ENCODE results near the gene GALNTL6.
"Not testable (repeated sequence)": the region's sequence is repeated elsewhere in the genome, so short reads cannot be mapped to it uniquely, and the experiment has no call there.

Gene GALNTL6

GRCh38 chr4:172998527-172999469 is 1185.6 kb downstream of the GALNTL6 start:
- DNase-seq: no peak

DNA sequence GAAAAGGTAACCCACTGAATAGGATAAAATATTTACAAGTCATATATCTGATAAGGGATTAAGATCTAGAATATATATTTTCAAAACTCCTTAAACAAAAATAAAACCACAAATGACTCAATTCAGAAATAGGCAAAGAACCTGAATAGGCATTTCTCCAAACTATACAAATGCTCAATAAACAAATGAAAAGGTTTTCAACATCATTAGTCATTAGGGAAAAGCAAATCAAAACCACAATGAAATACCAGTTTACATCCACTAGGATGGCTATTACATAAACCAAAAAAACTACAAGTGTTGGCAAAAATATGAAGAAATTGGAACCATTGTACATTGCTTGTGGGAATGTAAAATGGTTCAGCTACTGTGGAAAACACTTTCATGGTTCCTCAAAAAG is 1188.4 kb downstream of the GALNTL6 start:
- no peak for DNase-seq

DNA sequence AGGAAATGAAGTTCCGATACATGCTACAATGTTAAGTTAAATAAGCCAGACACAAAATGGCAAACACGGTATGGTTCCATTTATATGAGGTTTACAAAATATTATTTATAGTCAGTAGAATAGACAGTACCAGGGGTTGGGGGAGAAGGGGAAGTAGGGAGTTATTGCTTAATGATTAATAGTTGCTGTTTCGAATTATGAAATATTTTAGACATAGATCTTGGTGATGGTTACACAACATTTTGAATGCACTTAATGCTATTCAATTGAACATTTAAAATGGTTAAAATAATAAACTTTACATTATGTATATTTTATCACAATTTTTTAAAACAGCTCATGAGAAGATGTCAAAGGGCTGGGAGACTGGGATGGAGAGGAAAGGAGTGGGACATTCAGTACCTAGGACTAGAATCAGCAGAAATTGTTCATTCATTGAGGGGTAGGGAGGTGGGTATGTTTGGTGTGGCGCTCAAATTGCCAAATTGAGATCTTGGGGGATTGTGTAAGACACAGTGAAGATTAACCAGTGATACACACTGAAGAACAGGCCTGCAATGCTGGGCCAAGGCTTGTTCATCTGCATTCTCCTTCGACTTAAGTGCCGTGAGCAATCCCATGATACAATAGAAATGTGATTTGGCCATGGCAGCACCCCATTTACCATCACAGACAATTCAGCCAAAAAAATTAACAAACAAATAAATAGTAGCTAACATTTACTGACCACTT is 1189.8 kb downstream of the GALNTL6 start:
- no peak for DNase-seq

- DNase-seq: no peak
Measured at GRCh38 chr4:173005912-173006633, 1192.9 kb downstream of the GALNTL6 start.

GRCh38 chr4:173008436-173008835 is 1195.2 kb downstream of the GALNTL6 start:
- no peak for DNase-seq

- DNase-seq: no peak
Measured at GRCh38 chr4:173009129-173009823, 1196.1 kb downstream of the GALNTL6 start.

DNA sequence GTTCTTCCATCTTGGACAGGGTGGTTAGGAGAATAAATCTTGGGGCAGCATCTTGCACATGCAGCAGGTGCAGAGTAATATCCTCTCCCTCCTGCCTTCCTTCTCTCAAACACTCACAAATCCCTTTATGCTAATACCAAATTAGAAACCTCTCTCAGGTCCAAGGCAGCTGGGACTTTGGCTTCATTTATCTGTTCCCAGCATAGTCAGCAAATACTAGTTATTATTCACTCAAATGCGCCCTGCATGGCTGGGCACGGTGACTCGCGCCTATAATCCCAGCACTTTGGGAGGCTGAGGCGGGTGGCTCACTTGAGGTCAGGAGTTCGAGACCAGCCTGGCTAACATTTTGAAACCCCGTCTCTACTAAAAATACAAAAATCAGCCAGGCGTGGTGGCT is 1199.4 kb downstream of the GALNTL6 start:
- no peak for DNase-seq

DNA sequence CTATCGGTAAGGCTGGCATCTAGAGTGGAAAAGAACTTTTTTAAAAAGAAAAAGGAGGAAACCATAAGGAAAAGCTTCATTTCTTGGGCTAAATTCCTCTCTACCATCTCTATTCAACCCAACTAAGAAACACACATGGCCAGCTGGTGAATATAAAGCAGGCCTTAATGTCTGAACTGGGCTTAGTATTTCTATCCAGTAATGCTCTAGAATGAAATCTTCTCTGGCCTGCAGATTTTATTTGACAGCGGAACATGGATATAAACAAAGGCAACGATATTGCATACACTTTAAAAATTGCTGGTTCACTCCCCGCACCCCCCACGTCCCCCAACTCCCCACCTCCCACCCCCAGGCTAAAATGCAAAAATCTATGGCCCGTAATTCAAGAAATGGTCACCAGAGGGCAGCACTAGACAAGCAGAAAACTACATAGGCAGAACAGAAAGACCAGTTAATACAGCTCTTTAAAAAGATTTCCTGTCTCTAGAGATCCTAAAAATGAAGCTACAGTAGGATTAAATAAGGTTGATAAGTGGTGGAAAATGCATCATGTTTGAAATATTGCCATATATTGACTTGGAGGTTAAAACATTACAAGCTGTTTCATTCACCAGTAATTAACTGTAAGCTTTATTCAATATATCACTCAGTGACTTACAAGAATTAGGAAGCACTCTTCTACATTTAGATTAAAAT is 1200.2 kb downstream of the GALNTL6 start:
- peak; percentile 25 to 34 for DNase-seq

GRCh38 chr4:173014113-173014558 is 1200.9 kb downstream of the GALNTL6 start:
- no peak for DNase-seq

DNA sequence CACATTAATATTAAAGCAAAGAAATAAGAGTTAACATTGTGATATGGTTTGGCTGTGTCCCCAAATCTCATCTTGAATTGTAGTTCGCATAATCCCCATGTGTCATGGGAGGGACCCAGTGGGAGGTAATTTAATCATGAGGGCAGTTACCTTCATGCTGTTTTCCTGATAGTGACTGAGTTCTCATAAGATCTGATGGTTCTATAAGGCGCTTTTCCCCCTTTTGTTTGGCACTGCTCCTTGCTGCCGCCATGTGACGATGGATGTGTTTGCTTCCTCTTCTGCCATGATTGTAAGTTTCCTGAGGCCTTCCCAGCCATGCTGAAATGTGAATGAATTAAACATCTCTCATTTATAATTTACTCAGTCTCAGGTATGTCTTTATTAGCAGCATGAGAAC is 1201.6 kb downstream of the GALNTL6 start:
- no peak for DNase-seq

- no peak for DNase-seq
Measured at GRCh38 chr4:173017802-173018201, 1204.6 kb downstream of the GALNTL6 start.

GRCh38 chr4:173018446-173018845 is 1205.2 kb downstream of the GALNTL6 start:
- DNase-seq: no peak

- DNase-seq: no peak
Measured at GRCh38 chr4:173019664-173020063, 1206.5 kb downstream of the GALNTL6 start.

- DNase-seq: not testable (repeated sequence)
Measured at GRCh38 chr4:173021746-173022573, 1208.8 kb downstream of the GALNTL6 start.

DNA sequence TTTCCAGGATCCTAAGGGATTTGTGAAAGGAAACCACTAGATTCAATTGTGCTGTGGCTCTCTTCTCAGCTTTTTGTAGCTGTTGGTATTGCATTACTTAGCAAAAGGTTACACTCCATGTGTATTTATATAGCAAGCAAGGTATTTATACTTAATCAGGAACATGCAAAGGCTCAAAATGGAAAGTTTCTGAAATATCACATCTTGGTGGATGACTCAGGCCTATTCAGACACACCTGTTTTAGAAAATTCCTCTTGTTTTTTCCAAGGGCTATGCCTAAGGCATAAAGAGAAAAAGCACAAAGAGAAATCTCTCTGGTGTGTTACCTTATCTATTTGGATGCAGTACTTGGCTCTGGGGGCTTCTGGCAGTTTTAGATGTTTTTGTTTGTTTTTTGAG is 1211.0 kb downstream of the GALNTL6 start:
- no peak for DNase-seq

GRCh38 chr4:173025131-173025530 is 1211.9 kb downstream of the GALNTL6 start:
- no peak for DNase-seq

DNA sequence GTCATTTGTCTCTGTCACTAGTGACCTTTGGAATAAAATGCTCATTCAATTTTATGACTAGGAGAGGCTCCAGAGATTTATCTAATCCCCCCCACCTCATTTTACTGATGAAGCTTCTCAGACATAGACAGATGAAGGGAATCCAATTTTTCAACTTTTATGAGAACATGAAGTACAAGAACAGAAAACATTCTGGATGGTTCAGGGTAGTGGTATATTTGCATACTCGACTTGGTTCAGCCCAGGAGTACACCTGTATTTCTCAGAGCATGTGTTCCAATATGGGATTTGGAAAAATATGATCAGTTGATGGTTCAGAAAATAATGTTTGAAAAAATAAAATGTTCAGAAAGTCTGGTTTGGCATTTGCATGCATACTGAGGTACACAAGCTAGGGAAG is 1224.0 kb downstream of the GALNTL6 start:
- no peak for DNase-seq

DNA sequence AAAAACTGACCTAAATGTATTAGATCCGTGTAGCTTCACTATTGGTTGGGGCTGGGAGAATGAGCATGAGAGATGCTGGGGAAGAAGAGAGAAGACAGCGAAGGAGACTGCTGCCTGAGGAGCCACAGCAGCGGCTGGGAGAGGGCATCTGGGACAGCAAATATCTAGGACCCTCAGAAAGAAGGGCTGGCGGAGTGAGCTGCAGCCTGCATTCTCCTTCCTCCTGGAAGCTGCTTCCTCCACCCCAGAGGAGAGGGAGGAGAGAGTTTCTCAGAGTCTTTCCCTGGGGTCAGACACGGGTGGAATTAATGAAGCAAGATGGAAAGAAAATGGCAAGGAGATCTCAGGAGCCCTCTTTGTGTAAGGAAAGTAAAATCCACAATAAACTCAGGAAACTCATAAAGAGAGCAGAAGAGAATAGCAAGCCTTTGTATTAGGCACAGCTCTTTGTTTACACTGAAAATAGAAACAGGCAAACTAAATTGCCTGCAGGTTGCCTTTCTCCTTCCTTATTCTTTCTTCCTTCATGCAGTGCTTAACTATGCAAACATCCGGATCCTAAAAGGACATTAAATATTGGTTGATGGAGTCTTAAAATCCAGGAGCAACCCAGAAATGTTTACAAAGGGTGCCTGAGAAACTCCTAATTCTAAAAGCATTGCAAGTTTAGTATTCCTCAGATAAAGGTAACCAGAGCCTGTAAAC is 1225.1 kb downstream of the GALNTL6 start:
- no peak for DNase-seq

DNA sequence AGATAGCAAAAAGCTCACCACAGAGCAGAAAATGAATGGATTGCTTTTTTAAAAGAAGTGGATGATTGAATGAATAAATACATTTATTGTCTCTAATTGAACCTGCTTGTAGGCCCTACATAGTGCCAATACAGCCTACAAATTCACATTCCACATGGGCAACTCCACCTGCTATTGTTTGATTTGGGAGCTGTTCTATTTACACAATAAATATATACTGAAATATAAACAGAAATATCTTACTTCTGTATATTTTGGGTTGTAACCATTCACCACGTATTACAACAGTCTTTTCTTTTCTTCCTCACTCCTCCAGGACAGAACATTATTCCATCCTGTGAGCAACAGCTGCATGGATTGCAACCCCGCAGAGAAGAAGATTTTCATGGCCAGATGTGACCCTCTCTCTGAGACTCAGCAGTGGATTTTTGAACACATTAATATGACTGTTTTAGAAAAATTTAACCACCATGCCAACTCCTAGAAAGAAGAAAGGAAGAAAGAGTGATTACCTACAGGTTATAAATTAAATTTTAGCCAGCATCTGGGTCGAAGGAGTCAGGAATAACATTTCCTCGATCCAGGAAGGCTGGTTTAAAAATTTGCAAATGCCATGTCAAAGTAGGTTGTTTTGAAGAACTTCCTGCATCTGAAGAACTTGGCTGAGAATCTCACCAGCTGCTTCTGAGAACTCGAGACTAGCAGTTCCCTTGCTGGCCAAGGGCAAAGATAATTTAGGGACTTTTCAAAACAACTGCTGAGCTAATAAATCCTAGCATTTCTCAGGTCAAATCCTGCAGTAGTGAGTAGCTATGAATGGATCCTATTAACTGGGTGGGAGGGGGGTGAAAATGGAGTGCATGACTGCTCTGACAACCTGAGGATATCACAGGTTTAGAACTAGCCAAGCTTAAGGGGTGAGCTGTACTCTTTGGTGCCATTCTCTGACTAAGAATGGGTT is 1226.7 kb downstream of the GALNTL6 start:
- no peak for DNase-seq
